ENCODE results near the gene UNC13A.

- no peak for TF ChIP-seq CTCF (conservative IDR thresholded peaks at IDR 0.05; ENCODE audit: low read depth, low read length)
- TF ChIP-seq EZH2 (IDR thresholded peaks at IDR 0.05; ENCODE audit: borderline replicate concordance, low read depth, low read length, poor library complexity, severe bottlenecking): no peak
Measured at GRCh38 chr19:17735410-17735809, 47.3 kb upstream of the UNC13A start.
